Smooth muscle cell (in vitro differentiated cells): ENCODE measurements around the gene LRMDA. TPM values are rescaled to one million over a fixed set of nuclear protein-coding genes. Genes with fewer than 3 reads are reported as not detected.

Experiments
- DNase-seq: peaks from one replicate; lab custom pipeline; 2025; ENCODE audit not compliant: unreplicated experiment; lab: John Stamatoyannopoulos, UW
- H2AFZ ChIP-seq: fragments of 200-600 bp; sonication (generic); 2 replicates; pipeline ENCODE4 v1.6.0; 2016; ENCODE audit warnings: antibody characterized with exemption, low read depth, mild to moderate bottlenecking
- H3F3A ChIP-seq: fragments of 200-600 bp; sonication (generic); 2 replicates; pipeline ENCODE4 v1.6.0; 2017; ENCODE audit warnings: antibody characterized with exemption, low read depth
- H3K27ac ChIP-seq: fragments of 200-600 bp; sonication (generic); 2 replicates; pipeline ENCODE4 v1.5.1; 2016; ENCODE audit warnings: low read depth, mild to moderate bottlenecking
- H3K27me3 ChIP-seq: fragments of 200-600 bp; sonication (generic); 2 replicates; pipeline ENCODE4 v1.6.1; 2016; ENCODE audit warnings: low read depth, mild to moderate bottlenecking
- H3K36me3 ChIP-seq: fragments of 200-600 bp; sonication (generic); 2 replicates; pipeline ENCODE4 v1.5.1; 2016; ENCODE audit warnings: low read depth
- H3K4me1 ChIP-seq: fragments of 200-600 bp; sonication (generic); 2 replicates; pipeline ENCODE4 v1.5.1; 2016; ENCODE audit warnings: low read depth
- H3K4me2 ChIP-seq: fragments of 200-600 bp; sonication (generic); 2 replicates; pipeline ENCODE4 v1.6.0; 2016; ENCODE audit warnings: mild to moderate bottlenecking
- H3K4me3 ChIP-seq: fragments of 200-600 bp; sonication (generic); 2 replicates; pipeline ENCODE4 v1.5.1; 2016; ENCODE audit warnings: mild to moderate bottlenecking
- H3K79me2 ChIP-seq: fragments of 200-600 bp; sonication (generic); 2 replicates; pipeline ENCODE4 v1.6.0; 2016; ENCODE audit warnings: low read depth, mild to moderate bottlenecking
- H3K9ac ChIP-seq: fragments of 200-600 bp; sonication (generic); 2 replicates; pipeline ENCODE4 v1.6.0; 2016; ENCODE audit warnings: low read depth
- H3K9me3 ChIP-seq: fragments of 200-600 bp; sonication (generic); replicated peaks from 2 replicates; pipeline ENCODE4 v1.5.1; 2016; ENCODE audit warnings: low read depth
- H4K20me1 ChIP-seq: fragments of 200-600 bp; sonication (generic); 2 replicates; pipeline ENCODE4 v1.6.0; 2016; ENCODE audit warnings: low read depth
- WGBS: methylation state at CpG from one replicate; pipeline ENCODE4 v1.1.7; 2016; ENCODE audit warnings: low lambda C conversion rate; 5-methylcytosine and 5-hydroxymethylcytosine counted together
- polyA plus RNA-seq: library from polyadenylated mRNA; unstranded; fragments of >200 nt; fragmentation: Nextera tagmentation; extraction: Ambion mirVana; gene quantifications from 2 replicates; pipeline ENCODE4 v1.2.1, GENCODE V29; 2016
- total RNA-seq: library from RNA; depleted of rRNA; stranded (reverse); fragments of >200 nt; gene quantifications from 2 replicates; pipeline ENCODE4 v1.2.3, GENCODE V29; 2014
- TF ChIP-seq, protein P1 (sequence below): fragments of 200-600 bp; sonication (generic); IDR thresholded peaks from 2 replicates; pipeline ENCODE4 v1.5.1; 2017; ENCODE audit warnings: borderline replicate concordance, mild to moderate bottlenecking, antibody characterized with exemption; ENCODE audit not compliant: insufficient read depth, poor library complexity, severe bottlenecking

Gene LRMDA
- total and polyA plus RNA-seq, 2 experiments from 2014 or later: 1.5 to 1.6 TPM

DNA sequence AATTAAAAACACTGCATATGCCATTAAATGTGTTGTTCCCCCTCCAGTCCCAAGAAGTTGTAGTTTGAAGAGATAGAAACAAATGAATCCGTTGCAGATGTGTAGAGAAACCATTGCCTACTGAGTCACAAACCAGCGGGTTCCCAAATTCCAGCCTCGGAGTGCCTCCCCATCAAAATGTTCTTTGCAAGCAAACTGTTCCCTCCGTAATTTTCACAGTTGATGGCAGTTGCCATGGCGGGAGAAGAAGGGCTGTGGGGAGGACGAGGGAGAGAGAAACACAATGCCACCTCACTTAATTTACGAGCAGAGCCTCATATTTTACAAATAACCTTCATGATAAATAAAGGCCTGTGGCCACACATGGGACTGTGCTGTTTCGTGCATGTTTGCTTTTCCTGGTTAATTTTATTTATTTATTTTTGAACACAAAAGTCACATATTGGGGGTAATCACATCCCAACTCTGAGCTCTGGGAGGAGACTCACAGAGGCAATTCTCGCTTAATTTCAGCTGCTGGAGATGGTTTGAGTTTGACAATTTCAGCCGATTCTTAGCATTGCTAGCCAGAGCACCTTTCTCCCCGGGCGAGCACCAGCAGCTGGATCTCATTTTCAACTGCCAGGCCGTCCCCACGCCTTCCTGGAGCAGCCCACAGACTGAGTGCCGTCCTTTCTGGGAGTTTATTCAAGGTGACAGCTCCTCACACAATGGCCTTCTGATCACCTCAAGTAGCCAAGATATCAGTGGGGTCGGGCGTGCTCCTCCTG, 1122.0 kb downstream of the LRMDA start:
- Histone ChIP-seq H3K4me1 (peaks cover 7% of the 10 kb centered on the region), H3K27me3 (no peaks in the 10 kb centered on the region), H3K79me2 (no peaks in the 10 kb centered on the region), H3K27ac (no peak overlapping the region), H3K4me3 (no peak overlapping the region), H3K9ac (no peak overlapping the region), H2AFZ (no peak overlapping the region), H3K4me2 (no peak overlapping the region), H4K20me1 (no peaks in the 10 kb centered on the region), H3K36me3 (no peaks in the 10 kb centered on the region), H3F3A (peaks cover 28% of the 10 kb centered on the region), H3K9me3 (no peaks in the 10 kb centered on the region)
- 69% methylated on average over 17 of the region's 17 CpGs for WGBS
- TF ChIP-seq, protein P1, sequence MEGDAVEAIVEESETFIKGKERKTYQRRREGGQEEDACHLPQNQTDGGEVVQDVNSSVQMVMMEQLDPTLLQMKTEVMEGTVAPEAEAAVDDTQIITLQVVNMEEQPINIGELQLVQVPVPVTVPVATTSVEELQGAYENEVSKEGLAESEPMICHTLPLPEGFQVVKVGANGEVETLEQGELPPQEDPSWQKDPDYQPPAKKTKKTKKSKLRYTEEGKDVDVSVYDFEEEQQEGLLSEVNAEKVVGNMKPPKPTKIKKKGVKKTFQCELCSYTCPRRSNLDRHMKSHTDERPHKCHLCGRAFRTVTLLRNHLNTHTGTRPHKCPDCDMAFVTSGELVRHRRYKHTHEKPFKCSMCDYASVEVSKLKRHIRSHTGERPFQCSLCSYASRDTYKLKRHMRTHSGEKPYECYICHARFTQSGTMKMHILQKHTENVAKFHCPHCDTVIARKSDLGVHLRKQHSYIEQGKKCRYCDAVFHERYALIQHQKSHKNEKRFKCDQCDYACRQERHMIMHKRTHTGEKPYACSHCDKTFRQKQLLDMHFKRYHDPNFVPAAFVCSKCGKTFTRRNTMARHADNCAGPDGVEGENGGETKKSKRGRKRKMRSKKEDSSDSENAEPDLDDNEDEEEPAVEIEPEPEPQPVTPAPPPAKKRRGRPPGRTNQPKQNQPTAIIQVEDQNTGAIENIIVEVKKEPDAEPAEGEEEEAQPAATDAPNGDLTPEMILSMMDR: no peak
- no peak for DNase-seq

DNA sequence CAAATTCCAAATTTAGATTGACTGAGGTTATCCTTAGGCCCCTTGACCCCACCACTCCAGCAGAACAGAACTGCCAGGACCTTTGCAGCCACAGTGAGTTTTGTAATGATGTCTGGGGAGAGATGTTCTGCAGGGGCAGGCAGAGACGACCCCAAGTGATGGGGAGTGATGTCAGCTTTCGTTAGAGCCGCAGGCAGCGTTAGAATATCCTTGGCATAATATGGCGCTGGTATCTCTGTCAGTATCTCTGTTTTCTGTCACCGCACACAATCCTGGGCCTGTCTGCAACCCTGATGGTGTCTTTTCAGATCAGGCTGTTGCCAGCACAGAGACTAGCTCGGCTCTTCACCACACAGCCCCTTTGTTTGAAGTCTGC, 1122.6 kb downstream of the LRMDA start:
- no peaks in the 10 kb centered on the region for H3K36me3 ChIP-seq
- no peak overlapping the region for H3K4me2 ChIP-seq
- no peak overlapping the region for H3K4me3 ChIP-seq
- peak overlapping the region; percentile 36 for H2AFZ ChIP-seq
- 47% methylated on average over 7 of the region's 7 CpGs for WGBS
- H4K20me1 ChIP-seq: no peaks in the 10 kb centered on the region
- H3K79me2 ChIP-seq: no peaks in the 10 kb centered on the region
- H3K27me3 ChIP-seq: no peaks in the 10 kb centered on the region
- no peak for DNase-seq
- H3K4me1 ChIP-seq: peaks cover 11% of the 10 kb centered on the region
- no peak overlapping the region for H3K27ac ChIP-seq
- H3K9ac ChIP-seq: no peak overlapping the region
- TF ChIP-seq, protein P1: no peak
- peaks cover 33% of the 10 kb centered on the region for H3F3A ChIP-seq
- H3K9me3 ChIP-seq: no peaks in the 10 kb centered on the region

- Histone ChIP-seq H3K4me2 (no peak overlapping the region), H2AFZ (peak overlapping the region; percentile 36), H3K27me3 (no peaks in the 10 kb centered on the region), H4K20me1 (no peaks in the 10 kb centered on the region), H3F3A (peaks cover 33% of the 10 kb centered on the region), H3K9me3 (no peaks in the 10 kb centered on the region), H3K4me3 (no peak overlapping the region), H3K9ac (no peak overlapping the region), H3K27ac (no peak overlapping the region), H3K36me3 (no peaks in the 10 kb centered on the region), H3K4me1 (peaks cover 15% of the 10 kb centered on the region), H3K79me2 (no peaks in the 10 kb centered on the region)
- 44% methylated on average over 6 of the region's 6 CpGs for WGBS
- TF ChIP-seq, protein P1: no peak
- DNase-seq: no peak
These were observed 1123.1 kb downstream of the LRMDA start for GRCh38 chr10:76554478-76554877.
